Limb (tissue), 2 donors: ENCODE measurements around the gene DTL.
"Not testable (repeated sequence)": the region's sequence is repeated elsewhere in the genome, so short reads cannot be mapped to it uniquely, and the experiment has no call there.

Experiments
- DNase-seq, 2 donors: peaks; one replicate each; pipeline ENCODE4 v3.0.0-alpha.2; 2016; ENCODE audit errors: extremely low spot score in 2 of 2

DTL gene, protein sequence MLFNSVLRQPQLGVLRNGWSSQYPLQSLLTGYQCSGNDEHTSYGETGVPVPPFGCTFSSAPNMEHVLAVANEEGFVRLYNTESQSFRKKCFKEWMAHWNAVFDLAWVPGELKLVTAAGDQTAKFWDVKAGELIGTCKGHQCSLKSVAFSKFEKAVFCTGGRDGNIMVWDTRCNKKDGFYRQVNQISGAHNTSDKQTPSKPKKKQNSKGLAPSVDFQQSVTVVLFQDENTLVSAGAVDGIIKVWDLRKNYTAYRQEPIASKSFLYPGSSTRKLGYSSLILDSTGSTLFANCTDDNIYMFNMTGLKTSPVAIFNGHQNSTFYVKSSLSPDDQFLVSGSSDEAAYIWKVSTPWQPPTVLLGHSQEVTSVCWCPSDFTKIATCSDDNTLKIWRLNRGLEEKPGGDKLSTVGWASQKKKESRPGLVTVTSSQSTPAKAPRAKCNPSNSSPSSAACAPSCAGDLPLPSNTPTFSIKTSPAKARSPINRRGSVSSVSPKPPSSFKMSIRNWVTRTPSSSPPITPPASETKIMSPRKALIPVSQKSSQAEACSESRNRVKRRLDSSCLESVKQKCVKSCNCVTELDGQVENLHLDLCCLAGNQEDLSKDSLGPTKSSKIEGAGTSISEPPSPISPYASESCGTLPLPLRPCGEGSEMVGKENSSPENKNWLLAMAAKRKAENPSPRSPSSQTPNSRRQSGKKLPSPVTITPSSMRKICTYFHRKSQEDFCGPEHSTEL

GRCh38 chr1:212035123-212035834 is at the start of gene DTL, which contains the start of gene INTS7:
TSS of gene DTL (plus strand) at chr1:212035748. CDS start at chr1:212035891, 143 bp downstream.
TSS of gene INTS7 (minus strand) at chr1:212035557. CDS start at chr1:212035437, 120 bp downstream.
- DNase-seq, result peak; percentile 99 to 100

GRCh38 chr1:211986628-211987254 is 48.8 kb upstream of the DTL start:
- DNase-seq, result no peak

DNA sequence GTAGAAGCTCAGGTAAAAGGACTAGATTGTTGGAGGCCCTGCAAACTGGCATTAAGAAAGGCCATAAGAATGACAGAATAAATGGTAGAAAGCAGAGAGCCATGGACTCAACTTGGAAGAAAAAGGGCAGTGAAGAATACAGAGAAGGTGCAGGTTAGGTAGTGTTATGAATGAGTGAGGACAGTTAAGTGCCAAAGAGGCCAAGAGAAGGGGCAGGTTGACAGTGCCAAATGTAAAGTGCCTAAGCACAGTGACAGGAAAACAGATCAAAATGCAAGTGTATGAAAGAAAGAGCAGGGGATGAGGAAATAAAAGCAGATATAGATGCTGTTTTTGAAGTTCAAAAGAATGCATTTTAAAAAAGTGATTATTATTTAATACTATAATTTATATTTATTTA is 43.9 kb upstream of the DTL start:
- DNase-seq, result no peak

- not testable (repeated sequence) for DNase-seq
Measured at GRCh38 chr1:211997426-211997825, 38.1 kb upstream of the DTL start.

DNA sequence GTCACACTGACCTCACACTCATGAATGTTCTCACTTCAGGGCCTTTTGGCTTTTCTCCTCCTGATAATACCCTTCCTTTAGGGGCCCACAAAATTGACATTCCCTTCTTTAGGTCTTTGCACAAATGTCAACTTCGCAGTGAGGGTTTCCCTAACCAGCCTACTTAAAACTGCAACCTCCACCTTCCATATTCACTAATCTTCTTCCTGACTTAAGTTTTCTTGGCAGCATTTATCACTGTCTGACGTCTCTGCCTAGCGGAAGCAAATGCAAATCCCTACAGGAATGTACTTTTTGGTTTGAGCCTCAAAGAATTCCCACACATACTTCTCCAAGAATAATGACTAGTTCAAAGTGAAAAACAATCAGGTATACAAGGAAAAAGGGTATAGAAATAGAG is 33.0 kb upstream of the DTL start:
- no peak for DNase-seq

GRCh38 chr1:212004895-212005608 is 30.5 kb upstream of the DTL start:
- DNase-seq, result no peak

- DNase-seq, result no peak
Measured at GRCh38 chr1:212007178-212007577, 28.4 kb upstream of the DTL start.

- no peak for DNase-seq
Measured at GRCh38 chr1:212007886-212008285, 27.7 kb upstream of the DTL start.

DNA sequence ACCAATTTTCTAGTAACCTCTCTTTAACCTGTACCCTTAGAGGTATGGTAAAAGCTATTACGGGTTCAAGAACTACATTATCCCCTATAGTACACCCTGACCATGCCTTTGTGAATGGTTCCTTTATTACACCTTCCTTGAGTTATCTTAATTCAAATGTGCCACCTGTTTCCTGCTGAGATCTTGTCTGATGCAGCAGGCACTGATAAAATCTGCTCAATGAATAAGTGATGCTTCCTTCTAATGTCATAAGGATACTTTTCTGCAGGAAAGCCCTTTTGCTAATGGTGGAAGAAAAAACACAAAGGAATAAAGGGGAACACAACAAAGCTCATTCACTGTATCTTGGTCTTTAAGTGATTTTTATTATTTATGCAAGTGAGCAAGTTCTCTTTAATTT is 26.0 kb upstream of the DTL start:
- no peak for DNase-seq

GRCh38 chr1:212010004-212010403 is 25.5 kb upstream of the DTL start:
- DNase-seq, result no peak

DNA sequence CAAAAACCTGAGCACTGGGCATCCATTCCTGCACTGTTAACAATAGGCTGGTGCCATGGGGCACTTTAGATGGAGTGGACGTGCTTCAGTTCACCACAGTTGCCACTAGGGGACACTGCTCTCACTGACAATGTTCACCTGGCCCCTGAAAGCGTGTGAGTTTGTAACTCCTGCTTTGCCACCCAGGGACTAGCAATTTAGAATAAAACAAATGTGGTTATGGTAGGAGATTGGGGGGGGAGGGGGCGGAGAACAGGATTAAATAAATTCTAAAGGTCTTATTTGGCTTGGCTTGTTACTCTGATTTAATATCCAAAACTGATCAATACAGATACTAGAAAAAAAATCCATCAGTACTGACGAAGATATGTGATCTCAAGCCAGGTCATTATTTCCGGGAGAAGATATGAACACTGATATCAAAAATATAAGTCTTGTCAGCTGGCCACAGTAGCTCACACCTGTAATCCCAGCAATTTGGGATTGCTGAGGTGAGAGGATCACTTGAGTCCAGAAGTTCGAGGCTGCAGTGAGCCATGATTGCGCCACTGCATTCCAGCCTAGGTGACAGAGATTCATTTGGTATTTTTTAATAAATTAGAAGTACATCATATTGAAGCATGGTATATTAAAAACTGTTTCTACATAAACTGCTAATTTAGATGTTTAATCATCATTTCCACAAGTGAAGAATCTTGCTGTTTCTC is 23.4 kb upstream of the DTL start:
- DNase-seq, result peak; percentile 55 to 60

DNA sequence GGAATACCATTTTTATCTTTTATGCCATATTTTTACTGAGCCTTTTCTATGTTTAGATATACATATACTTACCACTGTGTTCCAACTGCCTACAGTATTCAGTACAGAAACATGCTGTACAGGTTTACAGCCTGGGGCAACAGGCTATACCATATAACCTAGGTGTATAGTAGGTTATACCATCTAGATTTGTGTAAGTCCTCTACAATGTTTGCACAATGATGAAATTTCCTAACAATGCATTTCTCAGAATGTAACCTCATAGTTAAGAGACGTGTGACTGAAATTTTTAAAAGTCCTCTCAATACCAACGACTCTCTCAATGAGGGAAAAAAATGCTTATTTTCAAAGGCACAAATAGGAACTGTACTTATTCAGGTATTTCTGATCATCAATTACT is 21.9 kb upstream of the DTL start:
- no peak for DNase-seq

DNA sequence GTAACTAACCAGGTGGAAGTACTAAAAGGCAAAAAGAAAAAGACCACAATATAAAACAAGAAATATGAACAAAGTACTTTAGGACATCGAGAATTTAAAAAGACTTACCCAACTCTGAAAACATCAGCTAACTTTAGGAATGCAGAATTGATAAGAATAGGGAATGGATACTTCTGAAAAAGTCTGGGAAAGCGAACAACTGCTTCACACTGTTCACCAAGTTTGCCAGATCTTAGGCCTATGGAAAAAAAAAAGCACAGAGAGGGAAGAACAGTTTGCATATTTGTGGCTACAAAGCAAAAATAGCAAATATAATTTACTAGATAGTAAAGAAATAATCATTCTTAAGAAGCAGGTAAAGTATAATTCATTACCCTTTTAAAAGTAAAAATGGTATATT is 14.6 kb upstream of the DTL start:
- DNase-seq, result no peak

GRCh38 chr1:212021563-212021962 is 14.0 kb upstream of the DTL start:
- DNase-seq, result no peak

DNA sequence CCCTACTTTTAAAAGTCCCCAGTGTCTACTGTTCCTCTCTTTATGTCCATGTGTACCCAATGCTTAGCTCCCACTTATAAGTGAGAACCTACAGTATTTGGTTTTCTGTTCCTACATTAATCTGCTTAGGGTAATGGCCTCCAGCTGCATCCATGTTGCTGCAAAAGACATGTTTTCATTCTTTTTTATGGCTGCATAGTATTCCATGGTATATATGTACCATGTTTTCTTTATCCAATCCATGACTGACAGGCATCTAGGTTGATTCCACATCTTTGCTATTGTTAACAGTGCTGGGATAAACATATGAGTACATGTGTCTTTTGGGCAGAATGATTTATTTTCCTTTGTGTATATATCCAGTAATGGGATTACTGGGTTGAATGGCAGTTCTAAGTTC is 12.6 kb upstream of the DTL start:
- not testable (repeated sequence) for DNase-seq

GRCh38 chr1:212024469-212025149 is 10.9 kb upstream of the DTL start:
- no peak for DNase-seq

GRCh38 chr1:212027727-212028126 is 7.8 kb upstream of the DTL start:
- not testable (repeated sequence) for DNase-seq

- DNase-seq, result no peak
Measured at GRCh38 chr1:212030936-212031528, 4.5 kb upstream of the DTL start.

GRCh38 chr1:212034516-212035122 is 929 bp upstream of the DTL start:
- DNase-seq, result peak in 1 of 2 donors; percentile 18
